IMR-90 (cell line): ENCODE data around the gene ABAT. TPM values are rescaled to one million over a fixed set of nuclear protein-coding genes. Genes with fewer than 3 reads are reported as not detected.

Source experiments
- ATAC-seq: fragments of 200-7000 bp; cut with Tn5 transposase; 2 replicates; pipeline ENCODE4 v1.9.1; 2020; ENCODE audit warnings: low read depth, mild to moderate bottlenecking, moderate library complexity
- BruUV-seq: library from RNA; stranded (reverse); fragments of 400-500 nt; replicated peaks from 2 replicates; lab custom pipeline; 2021; lab: Mats Ljungman, UMichigan
- CTCF ChIA-PET: fragments of 300-600 bp; formaldehyde crosslinking; extraction: SDS; loops from one replicate; lab custom pipeline; 2021; ENCODE audit warnings: antibody characterized with exemption; lab: Yijun Ruan, JAX
- POLR2A ChIA-PET: fragments of 300-600 bp; sonication (Branson Sonifier 250); formaldehyde crosslinking; loops from one replicate; lab custom pipeline; 2022; ENCODE audit warnings: antibody characterized with exemption; ENCODE audit not compliant: unreplicated experiment; lab: Charles Lee
- DNase-seq: peaks from one replicate; pipeline ENCODE4 v3.0.0; 2013
- H2AFZ ChIP-seq: replicated peaks from 2 replicates; pipeline ENCODE3; 2013; ENCODE audit warnings: low read length, mild to moderate bottlenecking; ENCODE audit not compliant: poor library complexity
- H2AK5ac ChIP-seq: 2 replicates; pipeline ENCODE4 v1.6.1; 2013; ENCODE audit warnings: low read depth, low read length, inconsistent platforms
- H2AK9ac ChIP-seq: replicated peaks from 2 replicates; pipeline ENCODE3; 2013; ENCODE audit warnings: mild to moderate bottlenecking, low read depth, low read length, moderate library complexity; ENCODE audit not compliant: poor library complexity
- H2BK120ac ChIP-seq: 2 replicates; pipeline ENCODE4 v1.6.1; 2013; ENCODE audit warnings: low read depth, low read length, inconsistent platforms
- H2BK15ac ChIP-seq: 3 replicates; pipeline ENCODE4 v1.6.1; 2013; ENCODE audit warnings: low read depth, low read length, inconsistent platforms
- H2BK20ac ChIP-seq: 2 replicates; pipeline ENCODE4 v1.6.1; 2013; ENCODE audit warnings: low read depth, mild to moderate bottlenecking, inconsistent platforms, low read length, moderate library complexity
- H2BK5ac ChIP-seq: 2 replicates; pipeline ENCODE4 v1.6.1; 2013; ENCODE audit warnings: mild to moderate bottlenecking, low read depth, low read length, inconsistent platforms; ENCODE audit not compliant: poor library complexity, severe bottlenecking
- H3K14ac ChIP-seq: replicated peaks from 2 replicates; pipeline ENCODE4 v1.6.1; 2013; ENCODE audit warnings: low read depth, low read length, inconsistent platforms
- H3K18ac ChIP-seq: 2 replicates; pipeline ENCODE4 v1.6.1; 2013; ENCODE audit warnings: low read depth, low read length, control low read depth
- H3K23ac ChIP-seq: 2 replicates; pipeline ENCODE4 v1.6.1; 2013; ENCODE audit warnings: low read depth, low read length, inconsistent platforms
- H3K27ac ChIP-seq: 2 replicates; pipeline ENCODE4 v1.5.1; 2013; ENCODE audit warnings: mild to moderate bottlenecking, control low read depth, low read length; ENCODE audit not compliant: insufficient read depth
- H3K27me3 ChIP-seq: 2 replicates; pipeline ENCODE4 v1.6.1; 2013; ENCODE audit warnings: low read length; ENCODE audit not compliant: control insufficient read depth, insufficient read depth
- H3K36me3 ChIP-seq: 2 replicates; pipeline ENCODE4 v1.6.1; 2013; ENCODE audit warnings: low read length, mixed read lengths; ENCODE audit not compliant: control insufficient read depth, insufficient read depth
- H3K4ac ChIP-seq: 2 replicates; pipeline ENCODE4 v1.6.1; 2013; ENCODE audit warnings: low read depth, low read length, inconsistent platforms
- H3K4me1 ChIP-seq: 2 replicates; pipeline ENCODE4 v1.6.1; 2013; ENCODE audit warnings: low read length, mixed read lengths; ENCODE audit not compliant: control insufficient read depth, insufficient read depth
- H3K4me2 ChIP-seq: 2 replicates; pipeline ENCODE4 v1.6.1; 2013; ENCODE audit warnings: low read depth, mild to moderate bottlenecking, control low read depth, low read length, moderate library complexity
- H3K4me3 ChIP-seq: 2 replicates; pipeline ENCODE4 v1.5.1; 2013; ENCODE audit warnings: low read depth, mild to moderate bottlenecking, control low read depth, low read length, moderate library complexity; ENCODE audit not compliant: insufficient read depth
- H3K56ac ChIP-seq: 2 replicates; pipeline ENCODE4 v1.6.1; 2013; ENCODE audit warnings: low read length, inconsistent platforms; ENCODE audit not compliant: insufficient read depth; ENCODE audit errors: extremely low read depth
- H3K79me1 ChIP-seq, 2 experiments: 2 replicates each; pipeline ENCODE4 v1.6.1; 2013; ENCODE audit warnings: low read length in 2 of 2, inconsistent platforms in 1 of 2, low read depth in 1 of 2
- H3K9ac ChIP-seq: 2 replicates; pipeline ENCODE4 v1.6.1; 2013; ENCODE audit warnings: low read depth, low read length, control low read depth
- H3K9me1 ChIP-seq: 2 replicates; pipeline ENCODE4 v1.6.1; 2013; ENCODE audit warnings: low read length, inconsistent platforms; ENCODE audit not compliant: insufficient read depth
- H3K9me3 ChIP-seq: 2 replicates; pipeline ENCODE4 v1.6.1; 2013; ENCODE audit warnings: low read length; ENCODE audit not compliant: control insufficient read depth, insufficient read depth
- H4K20me1 ChIP-seq: 2 replicates; pipeline ENCODE4 v1.6.1; 2013; ENCODE audit warnings: low read length, inconsistent platforms; ENCODE audit not compliant: insufficient read depth
- H4K5ac ChIP-seq: 2 replicates; pipeline ENCODE4 v1.6.1; 2013; ENCODE audit warnings: mild to moderate bottlenecking, low read depth, low read length, control low read depth
- H4K8ac ChIP-seq, 2 experiments: 2 replicates each; pipeline ENCODE4 v1.6.1; 2013; ENCODE audit warnings: low read depth in 2 of 2, low read length in 2 of 2, control low read depth in 1 of 2, inconsistent platforms in 1 of 2
- H4K91ac ChIP-seq: 2 replicates; pipeline ENCODE4 v1.6.1; 2013; ENCODE audit warnings: low read depth, low read length, inconsistent platforms; ENCODE audit not compliant: insufficient read depth
- CHD1 ChIP-seq: IDR thresholded peaks from 2 replicates; pipeline ENCODE4 v1.6.1; 2012; ENCODE audit warnings: low read depth, low read length, improper control_type of control experiment
- ELK1 ChIP-seq: fragments of 150-350 bp; IDR thresholded peaks from 2 replicates; pipeline ENCODE4 v1.6.1; 2016; ENCODE audit warnings: low read depth, mild to moderate bottlenecking, low read length, moderate library complexity, borderline replicate concordance
- FOS ChIP-seq: fragments of 150-350 bp; IDR thresholded peaks from 2 replicates; pipeline ENCODE4 v1.6.1; 2016; ENCODE audit warnings: low read depth, low read length
- MAFK ChIP-seq: IDR thresholded peaks from 2 replicates; pipeline ENCODE4 v1.6.1; 2012; ENCODE audit warnings: low read depth, low read length, improper control_type of control experiment
- MAZ ChIP-seq: IDR thresholded peaks from 2 replicates; pipeline ENCODE4 v1.6.1; 2012; ENCODE audit warnings: low read depth, mild to moderate bottlenecking, low read length, improper control_type of control experiment, moderate library complexity, borderline replicate concordance
- MXI1 ChIP-seq: IDR thresholded peaks from 2 replicates; pipeline ENCODE4 v1.6.1; 2012; ENCODE audit warnings: low read depth, mild to moderate bottlenecking, low read length, moderate library complexity, borderline replicate concordance
- POLR2A ChIP-seq: IDR thresholded peaks from 2 replicates; pipeline ENCODE4 v1.6.1; 2012; ENCODE audit warnings: mild to moderate bottlenecking, low read depth, low read length
- RAD21 ChIP-seq: IDR thresholded peaks from 2 replicates; pipeline ENCODE4 v1.6.1; 2012; ENCODE audit warnings: low read length, improper control_type of control experiment
- RCOR1 ChIP-seq: IDR thresholded peaks from 2 replicates; pipeline ENCODE4 v1.6.1; 2012; ENCODE audit warnings: mild to moderate bottlenecking, low read length, improper control_type of control experiment; ENCODE audit not compliant: insufficient replicate concordance
- USF2 ChIP-seq: fragments of 150-350 bp; IDR thresholded peaks from 2 replicates; pipeline ENCODE4 v1.6.1; 2017; ENCODE audit warnings: mild to moderate bottlenecking, antibody characterized with exemption, low read length, low read depth
- WGBS, 2 experiments: methylation state at CpG; one replicate each; pipeline versions ENCODE4 v1.1.5 to v1.1.7; 2013; ENCODE audit warnings: missing lambda C conversion rate in 2 of 2; ENCODE audit not compliant: insufficient read length in 1 of 2; ENCODE audit errors: extremely low coverage in 2 of 2; 5-methylcytosine and 5-hydroxymethylcytosine counted together
- dilution Hi-C: fragments of 300-500 bp; cut with HindIII; formaldehyde crosslinking; loops from one replicate; pipeline ENCODE4 v1.14.3; 2018; ENCODE audit warnings: low sequenced_read_pairs; ENCODE audit not compliant: unreplicated experiment
- in situ Hi-C: fragments of 300-500 bp; cut with MboI; formaldehyde crosslinking; loops from 3 replicates; pipeline ENCODE4 v1.14.3; 2019; ENCODE audit warnings: low sequenced_read_pairs, inconsistent platforms, mixed read lengths
- intact Hi-C: fragments of 100-400 bp; cut with micrococcal nuclease; formaldehyde crosslinking; loops from 2 replicates; pipeline ENCODE4 v1.10.0; 2022
- polyA plus RNA-seq, 3 experiments: library from polyadenylated mRNA; depleted of rRNA; stranded (reverse); fragments of >200 nt; gene quantifications; 2 replicates each; pipeline ENCODE4 v1.2.3, GENCODE V29; 2012; ENCODE audit warnings: low replicate concordance in 1 of 3
- total RNA-seq: library from RNA; depleted of rRNA; stranded (reverse); fragments of >200 nt; gene quantifications from 2 replicates; pipeline ENCODE4 v1.2.3, GENCODE V29; 2012
- TF ChIP-seq, protein P1 (sequence below): conservative IDR thresholded peaks from 2 replicates; pipeline ENCODE4 v1.5.1; 2012; ENCODE audit warnings: mild to moderate bottlenecking, low read depth, low read length, improper control_type of control experiment

The ABAT gene
- total and polyA plus RNA-seq, 2 of the 4 experiments (the other 2 are of a cell fraction): 4.5 to 6.9 TPM

- H3K4me1 ChIP-seq: no peaks in the 10 kb centered on the region
- WGBS, 2 experiments: 100% methylated on average over 3 of the region's 6 CpGs; no CpG with 5 or more reads in 1 of the 2 experiments
- no peak overlapping the region for H3K4me2 ChIP-seq
- H3K9ac ChIP-seq: no peak overlapping the region
- H3K4ac ChIP-seq: no peak overlapping the region
- no peak for DNase-seq
- dilution Hi-C loops: no loop called here
- H2BK15ac ChIP-seq: no peak overlapping the region
- no peak overlapping the region for H3K27ac ChIP-seq
- H3K36me3 ChIP-seq: peaks cover 59% of the 10 kb centered on the region
- no peaks in the 10 kb centered on the region for H3K9me3 ChIP-seq
- no peak overlapping the region for H3K4me3 ChIP-seq
- no peak overlapping the region for H4K8ac ChIP-seq
- no peak overlapping the region for H2AK5ac ChIP-seq
- H4K91ac ChIP-seq: no peak overlapping the region
- ATAC-seq: no peak
- intact Hi-C loops: no loop called here
- CTCF ChIA-PET: interaction anchor here (1.3 kb wide), 1 partner anchor 13 kb away, joined by 3 read pairs; no protein-coding TSS in a partner anchor
- no peak overlapping the region for H3K18ac ChIP-seq
- no peak overlapping the region for H2BK120ac ChIP-seq
- H2AFZ ChIP-seq: no peak overlapping the region
- peaks cover 74% of the 10 kb centered on the region for H4K20me1 ChIP-seq
- H3K14ac ChIP-seq: no peak overlapping the region
- in situ Hi-C loops: no loop called here
- POLR2A ChIA-PET: no interaction called here
- H3K23ac ChIP-seq: no peak overlapping the region
- TF ChIP-seq MAZ (no peak), RAD21 (no peak), FOS (no peak), MXI1 (no peak), ELK1 (no peak), MAFK (no peak), RCOR1 (no peak), POLR2A (no peak), CHD1 (no peak), USF2 (no peak)
- TF ChIP-seq, protein P1, sequence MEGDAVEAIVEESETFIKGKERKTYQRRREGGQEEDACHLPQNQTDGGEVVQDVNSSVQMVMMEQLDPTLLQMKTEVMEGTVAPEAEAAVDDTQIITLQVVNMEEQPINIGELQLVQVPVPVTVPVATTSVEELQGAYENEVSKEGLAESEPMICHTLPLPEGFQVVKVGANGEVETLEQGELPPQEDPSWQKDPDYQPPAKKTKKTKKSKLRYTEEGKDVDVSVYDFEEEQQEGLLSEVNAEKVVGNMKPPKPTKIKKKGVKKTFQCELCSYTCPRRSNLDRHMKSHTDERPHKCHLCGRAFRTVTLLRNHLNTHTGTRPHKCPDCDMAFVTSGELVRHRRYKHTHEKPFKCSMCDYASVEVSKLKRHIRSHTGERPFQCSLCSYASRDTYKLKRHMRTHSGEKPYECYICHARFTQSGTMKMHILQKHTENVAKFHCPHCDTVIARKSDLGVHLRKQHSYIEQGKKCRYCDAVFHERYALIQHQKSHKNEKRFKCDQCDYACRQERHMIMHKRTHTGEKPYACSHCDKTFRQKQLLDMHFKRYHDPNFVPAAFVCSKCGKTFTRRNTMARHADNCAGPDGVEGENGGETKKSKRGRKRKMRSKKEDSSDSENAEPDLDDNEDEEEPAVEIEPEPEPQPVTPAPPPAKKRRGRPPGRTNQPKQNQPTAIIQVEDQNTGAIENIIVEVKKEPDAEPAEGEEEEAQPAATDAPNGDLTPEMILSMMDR: no peak
- H3K56ac ChIP-seq: no peak overlapping the region
- no peak overlapping the region for H2BK5ac ChIP-seq
- H3K27me3 ChIP-seq: no peaks in the 10 kb centered on the region
- H2AK9ac ChIP-seq: no peak overlapping the region
- no TSS peak for BruUV-seq
- H4K5ac ChIP-seq: no peak overlapping the region
- peaks cover 30 to 48% of the 10 kb centered on the region in 2 experiments for H3K79me1 ChIP-seq
- H3K9me1 ChIP-seq: peaks cover 2% of the 10 kb centered on the region; the same call in 1 of the 2 replicates
- H2BK20ac ChIP-seq: no peak overlapping the region
Measured at GRCh38 chr16:8804313-8804712, 129.9 kb downstream of the ABAT start.
